HepG2 (cell line): ENCODE measurements around the gene COQ8B. TPM values are rescaled to one million over a fixed set of nuclear protein-coding genes. Genes with fewer than 3 reads are reported as not detected.

ENCODE experiments used
- DPF2 ChIP-seq: sonication (generic); formaldehyde crosslinking; IDR thresholded peaks from 2 replicates; pipeline ENCODE4 v1.4.0; 2020; ENCODE audit warnings: mild to moderate bottlenecking, low read depth, missing genetic modification reagents, borderline replicate concordance
- HBP1 ChIP-seq: IDR thresholded peaks from 2 replicates; pipeline ENCODE4 v1.6.1; 2016; ENCODE audit warnings: low read depth, control low read depth
- HDAC6 ChIP-seq: fragments of 200-600 bp; sonication (generic); IDR thresholded peaks from 2 replicates; pipeline ENCODE4 v1.7.0; 2017; ENCODE audit warnings: mild to moderate bottlenecking, antibody characterized with exemption, low read length, low read depth
- HMG20B ChIP-seq: conservative IDR thresholded peaks from 2 replicates; pipeline ENCODE4 v1.6.1; 2016; ENCODE audit warnings: missing genetic modification reagents, missing compliant biosample characterization
- HNF4G ChIP-seq, 2 experiments: sonication (generic) in 1 of 2; formaldehyde crosslinking in 1 of 2; IDR thresholded peaks; 2 replicates each; pipeline versions ENCODE4 v1.4.0 to v1.6.1; 2011 to 2020; ENCODE audit warnings: borderline replicate concordance in 2 of 2, low read depth in 2 of 2, mild to moderate bottlenecking in 2 of 2, low read length in 1 of 2, missing genetic modification reagents in 1 of 2, moderate library complexity in 1 of 2
- KDM6A ChIP-seq: IDR thresholded peaks from 2 replicates; pipeline ENCODE4 v1.6.1; 2016; ENCODE audit warnings: low read depth
- KLF13 ChIP-seq: sonication (generic); formaldehyde crosslinking; IDR thresholded peaks from 2 replicates; pipeline ENCODE4 v1.4.0; 2020; ENCODE audit warnings: mild to moderate bottlenecking, missing genetic modification reagents
- KLF6 ChIP-seq: IDR thresholded peaks from 2 replicates; pipeline ENCODE4 v1.8.0; 2016; ENCODE audit warnings: missing biosample characterization, missing genetic modification reagents
- MBD4 ChIP-seq: IDR thresholded peaks from 2 replicates; pipeline ENCODE4 v1.6.1; 2012; ENCODE audit warnings: low read length, inconsistent platforms, borderline replicate concordance
- NFYC ChIP-seq: IDR thresholded peaks from 2 replicates; pipeline ENCODE4 v1.6.1; 2016; ENCODE audit warnings: missing genetic modification reagents, missing compliant biosample characterization
- POGZ ChIP-seq: sonication (generic); formaldehyde crosslinking; IDR thresholded peaks from 2 replicates; pipeline ENCODE4 v1.4.0; 2020; ENCODE audit warnings: mild to moderate bottlenecking, missing genetic modification reagents
- RARG ChIP-seq: sonication (generic); formaldehyde crosslinking; IDR thresholded peaks from 2 replicates; pipeline ENCODE4 v1.4.0; 2020; ENCODE audit warnings: low read depth, mild to moderate bottlenecking, missing genetic modification reagents
- SMARCC2 ChIP-seq: fragments of 450-650 bp; IDR thresholded peaks from 2 replicates; pipeline ENCODE4 v1.6.1; 2017; ENCODE audit warnings: antibody characterized with exemption, mild to moderate bottlenecking
- SP5 ChIP-seq: IDR thresholded peaks from 2 replicates; pipeline ENCODE4 v1.6.1; 2016; ENCODE audit warnings: low read depth, borderline replicate concordance
- TEAD2 ChIP-seq: sonication (generic); formaldehyde crosslinking; IDR thresholded peaks from 2 replicates; pipeline ENCODE4 v1.9.0; 2021; ENCODE audit warnings: missing genetic modification reagents
- TOPORS ChIP-seq: sonication (generic); formaldehyde crosslinking; IDR thresholded peaks from 2 replicates; pipeline ENCODE4 v1.8.0; 2023; ENCODE audit warnings: mild to moderate bottlenecking, missing genetic modification reagents
- WIZ ChIP-seq: sonication (generic); formaldehyde crosslinking; IDR thresholded peaks from 2 replicates; pipeline ENCODE4 v1.5.1; 2020; ENCODE audit warnings: mild to moderate bottlenecking, missing genetic modification reagents
- ZFP41 ChIP-seq: sonication (generic); formaldehyde crosslinking; IDR thresholded peaks from 2 replicates; pipeline ENCODE4 v1.4.0; 2020; ENCODE audit warnings: mild to moderate bottlenecking, missing genetic modification reagents, borderline replicate concordance
- ZNF121 ChIP-seq: sonication (generic); formaldehyde crosslinking; IDR thresholded peaks from 2 replicates; pipeline ENCODE4 v1.5.0; 2020; ENCODE audit warnings: mild to moderate bottlenecking, missing genetic modification reagents
- ZNF180 ChIP-seq: sonication (generic); formaldehyde crosslinking; IDR thresholded peaks from 2 replicates; pipeline ENCODE4 v1.4.0; 2020; ENCODE audit warnings: low read depth, missing genetic modification reagents, borderline replicate concordance
- ZNF589 ChIP-seq: sonication (generic); formaldehyde crosslinking; conservative IDR thresholded peaks from 2 replicates; pipeline ENCODE4 v1.8.0; 2022; ENCODE audit warnings: mild to moderate bottlenecking, moderate library complexity, missing genetic modification reagents
- ZNF644 ChIP-seq: IDR thresholded peaks from 2 replicates; pipeline ENCODE4 v1.6.1; 2016; ENCODE audit warnings: low read depth
- ZNF788 ChIP-seq: sonication (generic); formaldehyde crosslinking; IDR thresholded peaks from 2 replicates; pipeline ENCODE4 v1.5.0; 2020; ENCODE audit warnings: mild to moderate bottlenecking, missing genetic modification reagents, borderline replicate concordance
- polyA plus RNA-seq, 8 experiments: library from polyadenylated mRNA; depleted of rRNA in 3 of 8; stranded (reverse) in 7 of 8; unstranded in 1 of 8; fragments of >200 nt; fragmentation: Illumina TruSeq in 4 of 8; extraction: Trizol in 4 of 8; gene quantifications; 2 replicates each; pipeline versions ENCODE4 v1.2.1 to v1.2.3, GENCODE V29; 2011 to 2016; ENCODE audit warnings: low read depth in 4 of 8, missing spikeins in 1 of 8, mixed read lengths in 1 of 8; ENCODE audit not compliant: insufficient read depth in 1 of 8
- total RNA-seq, 5 experiments: library from RNA; depleted of rRNA; stranded (reverse); fragments of >200 nt; fragmentation: Illumina TruSeq; extraction: Trizol; gene quantifications; 2 replicates each; pipeline ENCODE4 v1.2.3, GENCODE V29; 2016; ENCODE audit warnings: low read depth in 1 of 5
- TF ChIP-seq, protein P1 (sequence below): sonication (generic); formaldehyde crosslinking; IDR thresholded peaks from 2 replicates; pipeline ENCODE4 v1.5.0; 2020; ENCODE audit warnings: mild to moderate bottlenecking, missing genetic modification reagents, borderline replicate concordance
- TF ChIP-seq, protein P2 (sequence below): IDR thresholded peaks from 2 replicates; pipeline ENCODE4 v1.6.1; 2016

Gene COQ8B
- total and polyA plus RNA-seq, 2 of the 13 experiments (the other 11 are each of a cell fraction or from before 2014, with no cell fraction given): 12.3 to 17.2 TPM

DNA sequence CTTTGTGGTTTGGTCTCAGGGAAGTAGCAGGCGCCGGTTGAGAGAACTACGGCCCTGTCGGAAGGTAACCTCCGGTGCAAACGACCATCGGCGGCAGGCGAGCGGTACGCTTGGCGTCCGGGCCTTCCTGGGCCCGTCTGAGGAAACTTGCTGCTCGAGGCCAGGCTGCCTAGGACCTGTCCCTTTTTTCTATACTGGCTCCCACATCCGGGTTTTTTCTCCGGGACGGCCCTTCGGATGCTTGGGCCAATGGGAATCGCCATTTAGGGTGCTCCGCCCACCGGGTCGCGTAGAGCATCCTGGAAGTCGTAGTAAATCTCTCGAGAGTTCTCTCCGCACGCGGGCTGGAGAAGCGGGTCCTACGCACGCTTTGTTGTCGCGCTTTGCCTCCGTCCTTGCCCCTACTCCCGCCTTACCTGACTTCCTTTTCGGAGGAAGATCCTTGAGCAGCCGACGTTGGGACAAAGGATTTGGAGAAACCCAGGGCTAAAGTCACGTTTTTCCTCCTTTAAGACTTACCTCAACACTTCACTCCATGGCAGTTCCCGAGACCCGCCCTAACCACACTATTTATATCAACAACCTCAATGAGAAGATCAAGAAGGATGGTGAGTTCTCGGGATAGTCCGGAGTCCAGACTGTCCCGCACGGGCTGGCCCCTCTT is 34.3 kb upstream of the COQ8B start, which contains the start of gene SNRPA (continued):
- TF ChIP-seq HBP1 (no peak), ZNF589 (CRISPR knock-in tag) (no peak), NFYC (CRISPR knock-in tag) (peak; percentile 65), ZFP41 (no peak), TEAD2 (no peak), ZNF644 (CRISPR knock-in tag) (no peak), TOPORS (CRISPR knock-in tag) (no peak; the same call in 1 of the 2 replicates), ZNF121 (CRISPR knock-in tag) (no peak), HNF4G (IDR thresholded peaks at IDR 0.05; ENCODE audit: borderline replicate concordance, low read depth, low read length) (no peak; the same call in 1 of the 2 replicates), HNF4G (CRISPR knock-in tag; IDR thresholded peaks at IDR 0.05; ENCODE audit: borderline replicate concordance, low read depth) (no peak), RARG (no peak), POGZ (no peak), SMARCC2 (no peak), KDM6A (CRISPR knock-in tag) (no peak), HDAC6 (no peak), KLF13 (CRISPR knock-in tag) (no peak), KLF6 (CRISPR knock-in tag) (no peak), WIZ (CRISPR knock-in tag) (no peak), SP5 (CRISPR knock-in tag) (peak; percentile 23; the same call in 1 of the 2 replicates), MBD4 (no peak), HMG20B (CRISPR knock-in tag) (no peak), DPF2 (CRISPR knock-in tag) (no peak), ZNF788 (CRISPR knock-in tag) (no peak), ZNF180 (no peak)
- TF ChIP-seq, protein P1, sequence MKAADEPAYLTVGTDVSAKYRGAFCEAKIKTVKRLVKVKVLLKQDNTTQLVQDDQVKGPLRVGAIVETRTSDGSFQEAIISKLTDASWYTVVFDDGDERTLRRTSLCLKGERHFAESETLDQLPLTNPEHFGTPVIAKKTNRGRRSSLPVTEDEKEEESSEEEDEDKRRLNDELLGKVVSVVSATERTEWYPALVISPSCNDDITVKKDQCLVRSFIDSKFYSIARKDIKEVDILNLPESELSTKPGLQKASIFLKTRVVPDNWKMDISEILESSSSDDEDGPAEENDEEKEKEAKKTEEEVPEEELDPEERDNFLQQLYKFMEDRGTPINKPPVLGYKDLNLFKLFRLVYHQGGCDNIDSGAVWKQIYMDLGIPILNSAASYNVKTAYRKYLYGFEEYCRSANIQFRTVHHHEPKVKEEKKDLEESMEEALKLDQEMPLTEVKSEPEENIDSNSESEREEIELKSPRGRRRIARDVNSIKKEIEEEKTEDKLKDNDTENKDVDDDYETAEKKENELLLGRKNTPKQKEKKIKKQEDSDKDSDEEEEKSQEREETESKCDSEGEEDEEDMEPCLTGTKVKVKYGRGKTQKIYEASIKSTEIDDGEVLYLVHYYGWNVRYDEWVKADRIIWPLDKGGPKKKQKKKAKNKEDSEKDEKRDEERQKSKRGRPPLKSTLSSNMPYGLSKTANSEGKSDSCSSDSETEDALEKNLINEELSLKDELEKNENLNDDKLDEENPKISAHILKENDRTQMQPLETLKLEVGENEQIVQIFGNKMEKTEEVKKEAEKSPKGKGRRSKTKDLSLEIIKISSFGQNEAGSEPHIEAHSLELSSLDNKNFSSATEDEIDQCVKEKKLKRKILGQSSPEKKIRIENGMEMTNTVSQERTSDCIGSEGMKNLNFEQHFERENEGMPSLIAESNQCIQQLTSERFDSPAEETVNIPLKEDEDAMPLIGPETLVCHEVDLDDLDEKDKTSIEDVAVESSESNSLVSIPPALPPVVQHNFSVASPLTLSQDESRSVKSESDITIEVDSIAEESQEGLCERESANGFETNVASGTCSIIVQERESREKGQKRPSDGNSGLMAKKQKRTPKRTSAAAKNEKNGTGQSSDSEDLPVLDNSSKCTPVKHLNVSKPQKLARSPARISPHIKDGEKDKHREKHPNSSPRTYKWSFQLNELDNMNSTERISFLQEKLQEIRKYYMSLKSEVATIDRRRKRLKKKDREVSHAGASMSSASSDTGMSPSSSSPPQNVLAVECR (CRISPR knock-in tag): peak; percentile 64
- TF ChIP-seq, protein P2, sequence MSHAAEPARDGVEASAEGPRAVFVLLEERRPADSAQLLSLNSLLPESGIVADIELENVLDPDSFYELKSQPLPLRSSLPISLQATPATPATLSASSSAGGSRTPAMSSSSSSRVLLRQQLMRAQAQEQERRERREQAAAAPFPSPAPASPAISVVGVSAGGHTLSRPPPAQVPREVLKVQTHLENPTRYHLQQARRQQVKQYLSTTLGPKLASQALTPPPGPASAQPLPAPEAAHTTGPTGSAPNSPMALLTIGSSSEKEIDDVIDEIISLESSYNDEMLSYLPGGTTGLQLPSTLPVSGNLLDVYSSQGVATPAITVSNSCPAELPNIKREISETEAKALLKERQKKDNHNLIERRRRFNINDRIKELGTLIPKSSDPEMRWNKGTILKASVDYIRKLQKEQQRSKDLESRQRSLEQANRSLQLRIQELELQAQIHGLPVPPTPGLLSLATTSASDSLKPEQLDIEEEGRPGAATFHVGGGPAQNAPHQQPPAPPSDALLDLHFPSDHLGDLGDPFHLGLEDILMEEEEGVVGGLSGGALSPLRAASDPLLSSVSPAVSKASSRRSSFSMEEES (CRISPR knock-in tag): no peak
